GM20431 (cell line): ENCODE results near the gene STAMBP.

Experiments used
- in situ Hi-C: fragments of 300-500 bp; cut with MseI, MboI; formaldehyde crosslinking; loops from one replicate; pipeline ENCODE4 v1.15.0; 2020; ENCODE audit warnings: low sequenced_read_pairs; ENCODE audit not compliant: unreplicated experiment

STAMBP gene

DNA sequence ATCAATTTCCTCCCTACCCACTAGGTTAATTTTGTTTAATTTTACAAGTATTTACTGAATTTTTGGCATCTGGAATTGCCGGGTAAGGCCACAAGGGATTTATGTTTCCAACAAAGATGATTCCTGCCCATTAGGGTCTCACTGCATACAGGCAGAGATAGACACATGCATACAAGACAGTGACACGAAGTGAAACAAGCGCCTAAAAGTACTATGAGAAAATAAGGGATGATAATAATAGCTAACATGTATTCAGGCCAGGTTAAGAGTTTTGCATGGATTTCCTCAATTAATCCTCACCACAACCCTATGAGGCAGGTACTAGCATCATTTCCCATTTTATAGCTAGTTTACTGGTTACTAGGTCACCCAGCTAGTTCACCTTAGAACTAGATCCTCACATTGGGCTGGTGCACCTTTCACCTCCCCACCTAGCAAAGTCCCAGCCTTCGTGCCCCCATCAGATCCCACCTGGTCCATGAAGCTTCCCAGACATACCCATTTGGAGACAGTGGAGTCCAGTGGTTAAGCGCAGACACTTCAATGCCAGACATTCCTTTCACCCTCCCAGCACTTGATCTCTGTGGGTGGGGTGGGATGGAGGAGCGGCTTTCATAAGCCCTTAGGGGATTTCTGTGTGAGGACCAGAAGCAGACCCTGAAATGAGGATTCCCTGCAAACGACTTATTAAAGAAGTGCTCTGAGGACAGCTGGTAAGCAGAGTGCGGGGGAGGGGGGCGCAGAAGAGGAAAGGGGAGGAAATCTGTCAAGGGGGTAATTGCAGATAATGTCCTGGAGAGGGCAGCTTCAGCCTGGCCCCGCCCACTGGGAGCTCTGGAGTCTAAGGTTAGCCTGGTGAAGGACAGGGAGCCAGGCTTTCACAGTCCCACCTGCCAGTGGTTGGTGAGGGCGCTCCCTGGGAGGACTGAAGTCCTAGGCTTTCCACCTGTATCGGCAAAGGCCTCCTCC is 92.1 kb downstream of the STAMBP start:
- in situ Hi-C loops: loop anchor here (25.0 kb wide), 1 partner anchor 166 kb away; no protein-coding TSS in a partner anchor

DNA sequence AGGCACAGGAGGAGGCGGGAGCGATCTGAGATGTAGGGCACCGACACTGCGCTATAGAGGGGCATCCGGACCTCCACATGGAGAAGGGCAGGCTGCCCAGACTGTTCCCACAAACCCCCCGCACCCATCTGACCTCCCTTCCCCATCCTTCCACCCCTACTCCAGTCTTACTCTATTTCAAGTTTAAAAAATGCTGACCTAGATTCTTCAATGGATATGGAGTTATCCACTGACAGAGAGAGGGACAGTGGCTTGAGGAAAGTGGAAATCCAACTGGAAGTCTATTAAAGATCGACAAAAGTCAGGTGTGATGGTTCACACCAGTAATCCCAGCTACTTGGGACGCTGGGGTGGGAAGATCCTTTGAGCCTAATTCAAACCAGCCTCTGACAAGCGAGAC is 92.8 kb downstream of the STAMBP start:
- in situ Hi-C loops: loop anchor here (25.0 kb wide), 1 partner anchor 166 kb away; no protein-coding TSS in a partner anchor

- in situ Hi-C loops: loop anchor here (25.0 kb wide), 1 partner anchor 165 kb away; no protein-coding TSS in a partner anchor
Measured at GRCh38 chr2:73922681-73923080, 93.9 kb downstream of the STAMBP start.
